ENCODE measurements around the gene CREB5.

DNA sequence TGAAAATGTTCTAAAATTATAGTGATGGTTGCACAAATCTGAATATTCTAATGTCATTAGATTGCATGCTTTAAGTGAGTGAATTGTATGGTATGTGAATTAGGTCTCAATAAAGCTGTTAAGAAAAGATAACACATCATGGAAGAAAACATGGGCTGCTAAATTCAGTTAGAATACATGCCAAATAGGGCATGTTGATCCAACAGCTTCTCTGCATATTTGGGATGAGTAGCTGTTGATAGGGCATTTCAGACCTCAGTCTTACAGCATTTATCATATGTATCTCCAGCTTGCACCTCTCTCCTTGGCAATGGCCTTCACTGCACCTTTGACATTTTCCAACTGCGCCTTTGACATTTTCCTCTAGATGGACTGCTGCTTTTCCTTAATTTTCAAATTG lies 13.2 kb downstream of the CREB5 start:
- no peak for TF ChIP-seq POLR2A (IDR thresholded peaks at IDR 0.05)
- TF ChIP-seq, protein P1, sequence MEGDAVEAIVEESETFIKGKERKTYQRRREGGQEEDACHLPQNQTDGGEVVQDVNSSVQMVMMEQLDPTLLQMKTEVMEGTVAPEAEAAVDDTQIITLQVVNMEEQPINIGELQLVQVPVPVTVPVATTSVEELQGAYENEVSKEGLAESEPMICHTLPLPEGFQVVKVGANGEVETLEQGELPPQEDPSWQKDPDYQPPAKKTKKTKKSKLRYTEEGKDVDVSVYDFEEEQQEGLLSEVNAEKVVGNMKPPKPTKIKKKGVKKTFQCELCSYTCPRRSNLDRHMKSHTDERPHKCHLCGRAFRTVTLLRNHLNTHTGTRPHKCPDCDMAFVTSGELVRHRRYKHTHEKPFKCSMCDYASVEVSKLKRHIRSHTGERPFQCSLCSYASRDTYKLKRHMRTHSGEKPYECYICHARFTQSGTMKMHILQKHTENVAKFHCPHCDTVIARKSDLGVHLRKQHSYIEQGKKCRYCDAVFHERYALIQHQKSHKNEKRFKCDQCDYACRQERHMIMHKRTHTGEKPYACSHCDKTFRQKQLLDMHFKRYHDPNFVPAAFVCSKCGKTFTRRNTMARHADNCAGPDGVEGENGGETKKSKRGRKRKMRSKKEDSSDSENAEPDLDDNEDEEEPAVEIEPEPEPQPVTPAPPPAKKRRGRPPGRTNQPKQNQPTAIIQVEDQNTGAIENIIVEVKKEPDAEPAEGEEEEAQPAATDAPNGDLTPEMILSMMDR (IDR thresholded peaks at IDR 0.05): no peak
